ENCODE data around the gene TNFRSF11A. TPM values are rescaled to one million over a fixed set of nuclear protein-coding genes. Genes with fewer than 3 reads are reported as not detected.

Gene TNFRSF11A
- total RNA-seq, 1 experiment from 2014 or later: 3.2 TPM

DNA sequence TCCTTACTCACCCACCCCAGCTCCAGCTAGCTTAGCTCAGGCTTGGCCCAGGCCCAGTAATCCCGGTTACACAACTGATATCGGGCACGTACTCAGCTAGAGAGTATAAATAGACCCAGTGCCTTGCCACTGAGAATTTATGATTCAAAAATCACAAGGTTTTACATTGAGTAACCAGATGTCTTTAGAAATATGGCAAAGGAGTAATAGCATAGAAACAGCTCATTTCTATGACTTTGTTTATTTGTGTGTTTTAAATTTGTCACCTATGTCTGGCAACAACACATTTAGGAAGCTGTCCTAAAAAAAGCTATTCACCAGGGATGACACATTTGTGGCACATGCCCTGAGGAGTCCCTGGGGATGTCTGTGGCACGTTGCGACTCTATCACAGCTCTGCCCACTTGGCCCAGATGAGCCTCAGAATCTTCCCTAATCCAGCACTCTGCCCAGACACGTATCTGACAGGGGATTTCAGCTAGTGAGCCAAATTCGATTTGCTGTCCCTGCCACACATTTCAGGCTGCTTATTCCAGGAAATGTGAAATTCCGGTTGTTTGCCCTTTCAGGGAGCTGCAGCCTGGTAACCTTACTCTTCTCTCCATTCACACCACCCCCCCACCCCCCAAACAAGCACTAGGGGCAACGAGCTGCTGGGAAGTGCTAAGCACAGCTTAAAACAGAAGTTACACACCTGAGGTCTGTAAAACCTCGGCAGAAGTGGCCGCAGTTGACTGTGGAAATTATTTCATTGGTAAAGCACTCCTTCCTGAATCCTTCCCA lies 112.3 kb downstream of the TNFRSF11A start:
- peak overlapping the region; percentile 52 for H2AFZ ChIP-seq (ENCODE audit: low read depth, low read length, poor library complexity, severe bottlenecking)

More for the DNA sequence above, 112.3 kb downstream of the TNFRSF11A start:
- no peaks in the 10 kb centered on the region for H4K20me1 ChIP-seq (ENCODE audit: insufficient read depth)
- H3K79me2 ChIP-seq (ENCODE audit: insufficient read depth, low read length): no peaks in the 10 kb centered on the region
- ATAC-seq (0 out of 2 replicates have a peak, but pooled peaks have one; percentile 17), DNase-seq (ENCODE audit: low read depth, low spot score) (no peak)
- no peak overlapping the region for H3K9ac ChIP-seq (ENCODE audit: low read length)
- no peaks in the 10 kb centered on the region for H3K27me3 ChIP-seq (ENCODE audit: insufficient read depth, low read length)
- ChIA-PET RAD21 (ENCODE audit: low non-redundant PET in 1 of 2, low total read pairs in 2 of 2, uncharacterized antibody in 2 of 2, unreplicated experiment in 2 of 2) (no interaction called here), CTCF (interaction anchor here (2.9 kb wide), 1 partner anchor 12 kb away, joined by 19 read pairs; no protein-coding TSS in a partner anchor), POLR2A (no interaction called here)
- no peaks in the 10 kb centered on the region for H3K9me3 ChIP-seq (ENCODE audit: control insufficient read depth in 1 of 2, insufficient read depth in 1 of 2, low read depth in 1 of 2, low read length in 2 of 2)
- no peak overlapping the region for H3K27ac ChIP-seq (ENCODE audit: low read depth, low read length)
- no peak overlapping the region for H3K4me3 ChIP-seq (replicated peaks in 1 of 2; ENCODE audit: low read depth in 1 of 2, low read length in 2 of 2)
- no TSS peak for BruUV-seq (replicated peaks)
- intact Hi-C loops (cut with micrococcal nuclease): no loop called here
- H3K4me2 ChIP-seq (ENCODE audit: low read length): peak overlapping the region; percentile 48
- no peaks in the 10 kb centered on the region for H3K9me2 ChIP-seq (ENCODE audit: insufficient read depth)
- no peaks in the 10 kb centered on the region for H3K36me3 ChIP-seq (ENCODE audit: control insufficient read depth in 1 of 2, insufficient read depth in 2 of 2, low read length in 2 of 2)
- TF ChIP-seq ZNF274 (IDR thresholded peaks at IDR 0.05; ENCODE audit: low read depth, low read length) (no peak), ZFX (IDR thresholded peaks at IDR 0.05) (no peak), CEBPB (IDR thresholded peaks at IDR 0.05; ENCODE audit: low read depth) (no peak), POLR2AphosphoS5 (IDR thresholded peaks at IDR 0.05; ENCODE audit: low read depth, low read length) (no peak), ATF3 (IDR thresholded peaks at IDR 0.05) (no peak), EZH2 (IDR thresholded peaks at IDR 0.05) (no peak), RAD21 (IDR thresholded peaks at IDR 0.05; ENCODE audit: low read depth) (no peak), EGR1 (IDR thresholded peaks at IDR 0.05; ENCODE audit: low read depth) (no peak), TCF7L2 (IDR thresholded peaks at IDR 0.05; ENCODE audit: borderline replicate concordance, extremely low read depth, insufficient read depth, insufficient read length) (no peak), CBX3 (IDR thresholded peaks at IDR 0.05; ENCODE audit: low read depth) (no peak), EZH2phosphoT487 (IDR thresholded peaks at IDR 0.05; ENCODE audit: borderline replicate concordance) (no peak), POLR2A (IDR thresholded peaks at IDR 0.05; ENCODE audit: borderline replicate concordance, extremely low read depth, insufficient read depth, insufficient read length) (no peak)
- TF ChIP-seq, protein P1, sequence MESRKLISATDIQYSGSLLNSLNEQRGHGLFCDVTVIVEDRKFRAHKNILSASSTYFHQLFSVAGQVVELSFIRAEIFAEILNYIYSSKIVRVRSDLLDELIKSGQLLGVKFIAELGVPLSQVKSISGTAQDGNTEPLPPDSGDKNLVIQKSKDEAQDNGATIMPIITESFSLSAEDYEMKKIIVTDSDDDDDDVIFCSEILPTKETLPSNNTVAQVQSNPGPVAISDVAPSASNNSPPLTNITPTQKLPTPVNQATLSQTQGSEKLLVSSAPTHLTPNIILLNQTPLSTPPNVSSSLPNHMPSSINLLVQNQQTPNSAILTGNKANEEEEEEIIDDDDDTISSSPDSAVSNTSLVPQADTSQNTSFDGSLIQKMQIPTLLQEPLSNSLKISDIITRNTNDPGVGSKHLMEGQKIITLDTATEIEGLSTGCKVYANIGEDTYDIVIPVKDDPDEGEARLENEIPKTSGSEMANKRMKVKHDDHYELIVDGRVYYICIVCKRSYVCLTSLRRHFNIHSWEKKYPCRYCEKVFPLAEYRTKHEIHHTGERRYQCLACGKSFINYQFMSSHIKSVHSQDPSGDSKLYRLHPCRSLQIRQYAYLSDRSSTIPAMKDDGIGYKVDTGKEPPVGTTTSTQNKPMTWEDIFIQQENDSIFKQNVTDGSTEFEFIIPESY (IDR thresholded peaks at IDR 0.05; ENCODE audit: extremely low read depth, insufficient replicate concordance, low read length): no peak
- TF ChIP-seq, protein P2, sequence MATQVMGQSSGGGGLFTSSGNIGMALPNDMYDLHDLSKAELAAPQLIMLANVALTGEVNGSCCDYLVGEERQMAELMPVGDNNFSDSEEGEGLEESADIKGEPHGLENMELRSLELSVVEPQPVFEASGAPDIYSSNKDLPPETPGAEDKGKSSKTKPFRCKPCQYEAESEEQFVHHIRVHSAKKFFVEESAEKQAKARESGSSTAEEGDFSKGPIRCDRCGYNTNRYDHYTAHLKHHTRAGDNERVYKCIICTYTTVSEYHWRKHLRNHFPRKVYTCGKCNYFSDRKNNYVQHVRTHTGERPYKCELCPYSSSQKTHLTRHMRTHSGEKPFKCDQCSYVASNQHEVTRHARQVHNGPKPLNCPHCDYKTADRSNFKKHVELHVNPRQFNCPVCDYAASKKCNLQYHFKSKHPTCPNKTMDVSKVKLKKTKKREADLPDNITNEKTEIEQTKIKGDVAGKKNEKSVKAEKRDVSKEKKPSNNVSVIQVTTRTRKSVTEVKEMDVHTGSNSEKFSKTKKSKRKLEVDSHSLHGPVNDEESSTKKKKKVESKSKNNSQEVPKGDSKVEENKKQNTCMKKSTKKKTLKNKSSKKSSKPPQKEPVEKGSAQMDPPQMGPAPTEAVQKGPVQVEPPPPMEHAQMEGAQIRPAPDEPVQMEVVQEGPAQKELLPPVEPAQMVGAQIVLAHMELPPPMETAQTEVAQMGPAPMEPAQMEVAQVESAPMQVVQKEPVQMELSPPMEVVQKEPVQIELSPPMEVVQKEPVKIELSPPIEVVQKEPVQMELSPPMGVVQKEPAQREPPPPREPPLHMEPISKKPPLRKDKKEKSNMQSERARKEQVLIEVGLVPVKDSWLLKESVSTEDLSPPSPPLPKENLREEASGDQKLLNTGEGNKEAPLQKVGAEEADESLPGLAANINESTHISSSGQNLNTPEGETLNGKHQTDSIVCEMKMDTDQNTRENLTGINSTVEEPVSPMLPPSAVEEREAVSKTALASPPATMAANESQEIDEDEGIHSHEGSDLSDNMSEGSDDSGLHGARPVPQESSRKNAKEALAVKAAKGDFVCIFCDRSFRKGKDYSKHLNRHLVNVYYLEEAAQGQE (IDR thresholded peaks at IDR 0.05; ENCODE audit: low read depth): no peak
- H3K4me1 ChIP-seq (ENCODE audit: control insufficient read depth in 1 of 2, insufficient read depth in 2 of 2, low read length in 2 of 2): peaks cover 0 to 20% of the 10 kb centered on the region in 2 experiments; a peak in 2 of 4 replicates

All from HCT116 (cell line).